ENCODE data around the gene OR6C2.
"Not testable (repeated sequence)": the region's sequence is repeated elsewhere in the genome, so short reads cannot be mapped to it uniquely, and the experiment has no call there.

Gene OR6C2

GRCh38 chr12:55443776-55444175 is at the start of gene OR6C2:
Gene OR6C2 (plus strand): TSS chr12:55444076. CDS start chr12:55452214, 8,138 bp downstream.
- DNase-seq (ENCODE audit: low spot score) = no peak

GRCh38 chr12:55396326-55396725 is 47.5 kb upstream of the OR6C2 start:
- DNase-seq (ENCODE audit: low spot score) = no peak

- DNase-seq (ENCODE audit: low spot score) = no peak
Measured at GRCh38 chr12:55400229-55400628, 43.6 kb upstream of the OR6C2 start, which contains the start of gene OR6C65. Gene OR6C65 (plus strand): TSS chr12:55400529. CDS start chr12:55400529, 0 bp downstream.

GRCh38 chr12:55407866-55408265 is 36.0 kb upstream of the OR6C2 start:
- no peak for DNase-seq (ENCODE audit: low spot score)

DNA sequence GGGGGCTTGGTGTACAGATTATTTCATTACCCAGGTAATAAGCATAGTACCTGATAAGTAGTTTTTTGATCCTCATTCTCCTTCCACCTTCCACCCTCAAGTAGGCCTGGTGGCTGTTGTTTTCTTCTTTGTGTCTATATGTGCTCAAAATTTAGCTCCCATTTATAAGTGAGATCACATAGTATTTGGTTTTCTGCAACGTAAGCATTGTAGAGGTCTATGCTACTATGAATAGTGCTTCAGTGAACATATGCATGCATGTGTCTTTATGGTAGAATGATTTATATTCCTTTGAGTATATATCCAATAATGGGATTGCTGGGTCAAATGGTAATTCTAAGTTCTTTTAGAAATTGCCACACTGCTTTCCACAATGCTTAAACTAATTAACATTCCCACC is 34.7 kb upstream of the OR6C2 start:
- DNase-seq (ENCODE audit: low spot score) = not testable (repeated sequence)

DNA sequence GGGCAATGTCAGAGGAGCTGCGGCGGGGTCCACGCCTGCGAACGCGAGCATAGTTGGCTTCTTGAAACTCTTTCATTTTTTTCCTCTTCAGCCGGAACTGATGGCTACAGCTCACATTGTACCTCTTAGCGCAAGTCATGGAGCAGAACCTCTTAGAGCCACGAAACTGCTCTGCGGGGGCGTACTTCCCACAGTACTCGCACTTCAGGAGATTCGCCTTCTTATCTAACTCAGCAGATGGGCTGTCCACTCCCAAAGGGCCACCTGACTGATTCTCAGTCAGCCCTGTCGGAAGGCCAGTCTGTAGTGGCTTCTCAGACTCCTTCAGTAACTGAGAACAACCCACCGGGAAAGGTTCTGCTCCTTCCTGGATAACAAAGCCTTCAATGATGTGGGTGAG is 31.7 kb upstream of the OR6C2 start:
- not testable (repeated sequence) for DNase-seq (ENCODE audit: low spot score)

- not testable (repeated sequence) for DNase-seq (ENCODE audit: low spot score)
Measured at GRCh38 chr12:55413498-55414388, 30.1 kb upstream of the OR6C2 start.

DNA sequence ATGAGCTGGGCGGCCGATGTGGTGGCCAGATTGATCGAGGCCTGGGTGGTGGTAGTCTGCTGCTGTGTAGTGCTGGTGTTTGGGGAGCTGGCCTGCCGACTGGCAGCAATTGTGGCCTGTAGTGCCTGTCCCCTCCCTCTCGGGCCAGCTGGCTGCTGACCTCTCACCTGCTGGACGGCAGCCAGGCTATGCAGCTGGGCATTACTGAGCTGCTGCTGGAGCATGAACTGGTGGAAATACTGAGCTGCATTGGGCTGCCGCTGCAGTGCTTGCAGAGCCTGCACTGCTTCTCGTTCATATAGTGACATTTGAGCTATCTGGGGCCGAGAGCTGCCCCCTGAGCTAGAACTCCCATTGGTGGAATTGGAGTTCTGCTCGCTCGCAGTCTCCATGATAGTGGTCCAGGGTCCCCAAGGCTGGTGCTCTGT is 29.5 kb upstream of the OR6C2 start:
- DNase-seq (ENCODE audit: low spot score) = not testable (repeated sequence)

DNA sequence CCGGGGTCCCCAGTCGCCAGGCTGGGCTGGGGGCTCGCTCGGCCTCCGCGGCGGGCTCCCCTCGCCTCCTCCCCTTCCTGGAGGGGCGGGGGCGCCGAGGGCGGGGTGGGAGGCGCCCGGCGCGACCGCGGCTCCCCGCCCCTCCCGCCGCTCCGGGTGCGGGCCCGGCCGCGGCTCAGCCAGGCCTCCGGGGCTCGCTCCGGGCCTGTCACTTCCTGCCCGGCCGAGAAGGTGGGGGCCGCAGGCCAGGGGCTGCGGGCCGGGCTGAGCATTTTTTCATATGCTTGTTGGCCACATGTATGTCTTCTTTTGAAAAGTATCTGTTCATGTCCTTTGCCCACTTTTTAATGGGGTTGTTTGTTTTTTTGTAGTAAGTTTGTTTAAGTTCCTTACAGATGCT is 29.0 kb upstream of the OR6C2 start:
- DNase-seq (ENCODE audit: low spot score) = not testable (repeated sequence)

DNA sequence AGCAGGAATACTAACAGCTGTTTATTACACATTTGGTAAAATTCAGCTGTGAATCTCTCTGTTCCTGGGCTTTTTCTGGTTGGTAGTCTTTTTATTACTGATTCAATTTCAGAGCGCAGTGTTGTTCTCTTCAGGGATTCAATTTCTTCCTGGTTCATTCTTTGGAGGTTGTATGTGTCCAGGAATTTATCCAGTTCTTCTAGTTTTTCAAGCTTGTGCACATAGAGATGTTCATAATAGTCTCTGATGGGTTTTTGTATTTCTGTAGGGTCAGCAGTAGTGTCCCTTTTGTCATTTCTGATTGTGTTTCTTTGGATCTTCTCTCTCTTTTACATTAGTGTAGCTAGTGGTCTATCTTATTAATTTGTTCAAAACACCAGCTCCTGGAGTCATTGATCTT is 26.9 kb upstream of the OR6C2 start:
- no peak for DNase-seq (ENCODE audit: low spot score)

- no peak for DNase-seq (ENCODE audit: low spot score)
Measured at GRCh38 chr12:55420307-55420962, 23.4 kb upstream of the OR6C2 start.

DNA sequence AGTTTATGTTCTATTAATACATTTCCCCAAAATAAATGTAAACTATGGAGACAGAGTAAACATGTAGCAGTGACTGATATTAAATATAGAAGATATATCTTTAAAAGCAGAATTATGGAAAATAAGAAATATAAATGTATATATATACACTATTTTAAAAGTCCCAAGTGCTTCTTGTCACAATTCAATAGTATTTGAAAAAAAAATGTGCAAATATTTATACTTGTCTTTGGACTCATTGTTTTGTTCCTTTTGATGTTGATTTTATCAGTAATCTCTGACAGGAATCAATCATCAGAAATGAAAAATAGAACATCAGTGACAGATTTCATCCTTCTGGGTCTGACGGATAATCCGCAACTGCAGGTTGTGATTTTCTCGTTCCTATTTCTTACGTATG is 17.9 kb upstream of the OR6C2 start, which contains the start of gene OR6C76:
OR6C76 (plus strand) TSS at position 301 of the 400 bp plus-strand sequence; CDS start at position 301, 0 bp downstream.
- no peak for DNase-seq (ENCODE audit: low spot score)

DNA sequence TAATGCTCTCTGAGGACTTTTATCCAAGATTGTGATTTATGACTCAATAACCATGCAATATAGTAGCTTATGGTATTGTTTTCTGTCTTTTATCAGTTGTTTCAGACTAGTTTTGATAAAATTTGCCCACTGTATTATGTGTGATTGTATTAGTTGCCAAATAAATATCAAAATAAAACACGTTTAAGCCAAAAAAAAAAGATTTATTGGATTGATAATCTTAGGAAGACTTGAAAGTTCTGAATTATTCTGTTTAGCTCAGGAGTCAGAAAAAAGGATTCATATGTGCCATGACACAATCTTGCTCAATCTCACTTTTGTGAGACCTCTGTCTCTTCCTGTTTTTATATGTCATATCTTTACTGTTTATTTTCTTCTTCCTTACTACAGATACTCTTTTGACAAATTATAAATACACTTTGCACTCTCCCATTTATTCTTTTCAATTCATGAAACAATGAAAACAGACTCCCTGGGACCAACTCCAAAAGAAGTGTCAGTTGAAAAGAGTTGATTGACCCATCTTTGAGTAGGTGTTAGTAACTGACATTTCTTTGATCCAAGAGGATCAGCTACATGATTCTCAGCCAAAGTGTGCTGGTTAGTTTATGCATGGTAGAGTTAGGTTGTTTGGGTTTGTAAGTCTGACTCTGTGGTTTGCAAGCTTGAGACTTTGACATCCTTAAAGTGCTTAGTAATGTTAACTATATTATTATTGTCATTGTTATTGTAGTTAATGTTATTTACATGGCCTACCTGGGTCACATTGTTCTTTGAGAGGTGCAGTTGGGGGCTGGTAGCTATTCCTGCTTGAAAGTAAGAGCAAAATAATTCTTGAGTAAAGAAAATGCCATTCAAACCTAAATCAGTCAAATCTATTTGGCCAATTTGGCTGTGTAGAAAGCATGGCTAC is 15.3 kb upstream of the OR6C2 start:
- DNase-seq (ENCODE audit: low spot score) = no peak

- not testable (repeated sequence) for DNase-seq (ENCODE audit: low spot score)
Measured at GRCh38 chr12:55441233-55441632, 2.6 kb upstream of the OR6C2 start.

GRCh38 chr12:55445357-55445756 is 1.5 kb downstream of the OR6C2 start:
- no peak for DNase-seq (ENCODE audit: low spot score)

- DNase-seq (ENCODE audit: low spot score) = peak; percentile 67
Measured at GRCh38 chr12:55446326-55446725, 2.5 kb downstream of the OR6C2 start.

GRCh38 chr12:55448825-55449224 is 4.9 kb downstream of the OR6C2 start:
- DNase-seq (ENCODE audit: low spot score) = no peak

- DNase-seq (ENCODE audit: low spot score) = not testable (repeated sequence)
Measured at GRCh38 chr12:55464926-55465325, 21.1 kb downstream of the OR6C2 start.

DNA sequence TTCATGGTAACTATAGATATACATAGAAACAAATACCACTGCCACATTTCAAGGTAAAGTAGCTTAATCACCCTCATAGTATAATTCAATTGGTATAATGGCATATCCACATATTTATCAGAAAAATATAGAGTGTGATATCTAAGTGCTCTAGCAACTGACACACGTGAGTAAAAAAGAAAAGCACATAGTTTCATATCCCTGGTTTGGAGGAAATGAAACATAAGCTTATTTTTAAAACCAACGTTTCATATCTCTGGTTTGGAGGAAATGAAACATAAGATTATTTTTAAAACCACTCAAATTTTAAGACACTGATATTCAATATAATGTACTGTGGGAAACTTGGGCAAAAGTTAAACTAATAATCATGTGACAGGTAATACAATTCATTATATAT is 24.0 kb downstream of the OR6C2 start:
- DNase-seq (ENCODE audit: low spot score) = no peak

- no peak for DNase-seq (ENCODE audit: low spot score)
Measured at GRCh38 chr12:55469291-55469690, 25.4 kb downstream of the OR6C2 start.

- no peak for DNase-seq (ENCODE audit: low spot score)
Measured at GRCh38 chr12:55470088-55470829, 26.4 kb downstream of the OR6C2 start, which contains the start of gene OR6C70. Gene OR6C70 (minus strand): TSS chr12:55470138. CDS start chr12:55470138, 0 bp downstream.
